Immature natural killer cell (primary cell): ENCODE data around the gene ABLIM2. TPM values are rescaled to one million over a fixed set of nuclear protein-coding genes. Genes with fewer than 3 reads are reported as not detected.
"Not testable (repeated sequence)": the region's sequence is repeated elsewhere in the genome, so short reads cannot be mapped to it uniquely, and the experiment has no call there.

Source experiments
- DNase-seq, 3 donors: peaks; one replicate each; pipeline ENCODE4 v3.0.0; 2022; ENCODE audit warnings: mixed read lengths in 1 of 3
- H3K27ac Mint-ChIP-seq, 6 donors: one replicate each; pipeline ENCODE4 v1.8.0; 2020; ENCODE audit warnings: mixed read lengths in 6 of 6, mild to moderate bottlenecking in 5 of 6, inconsistent platforms in 4 of 6, moderate library complexity in 3 of 6
- H3K27me3 Mint-ChIP-seq, 3 donors: one replicate each; pipeline ENCODE4 v1.8.0; 2020 to 2021; ENCODE audit warnings: low read depth in 3 of 3, mild to moderate bottlenecking in 3 of 3, mixed read lengths in 3 of 3, moderate library complexity in 3 of 3, inconsistent platforms in 1 of 3
- H3K36me3 Mint-ChIP-seq, 3 donors: one replicate each; pipeline ENCODE4 v1.8.0; 2020; ENCODE audit warnings: mixed read lengths in 3 of 3, inconsistent platforms in 2 of 3, mild to moderate bottlenecking in 2 of 3
- H3K4me1 Mint-ChIP-seq, 2 donors: one replicate each; pipeline ENCODE4 v1.8.0; 2020; ENCODE audit warnings: inconsistent platforms in 2 of 2, mild to moderate bottlenecking in 2 of 2, mixed read lengths in 2 of 2, moderate library complexity in 1 of 2
- H3K4me3 Mint-ChIP-seq, 5 donors: one replicate each; pipeline ENCODE4 v1.8.0; 2020; ENCODE audit warnings: mild to moderate bottlenecking in 5 of 5, mixed read lengths in 5 of 5, inconsistent platforms in 3 of 5, moderate library complexity in 3 of 5
- H3K9me3 Mint-ChIP-seq, 6 donors: one replicate each; pipeline ENCODE4 v1.8.0; 2020; ENCODE audit warnings: mild to moderate bottlenecking in 6 of 6, mixed read lengths in 6 of 6, inconsistent platforms in 4 of 6, moderate library complexity in 3 of 6
- polyA plus RNA-seq, 3 donors: library from polyadenylated mRNA; unstranded; fragments of 300-500 nt; fragmentation: Illumina TruSeq; gene quantifications; one replicate each; pipeline ENCODE4 v1.2.3, GENCODE V29; 2021

The ABLIM2 gene
- polyA plus RNA-seq, 3 donors from 2014 or later = 0.27 to 4.1 (median 0.43) TPM

DNA sequence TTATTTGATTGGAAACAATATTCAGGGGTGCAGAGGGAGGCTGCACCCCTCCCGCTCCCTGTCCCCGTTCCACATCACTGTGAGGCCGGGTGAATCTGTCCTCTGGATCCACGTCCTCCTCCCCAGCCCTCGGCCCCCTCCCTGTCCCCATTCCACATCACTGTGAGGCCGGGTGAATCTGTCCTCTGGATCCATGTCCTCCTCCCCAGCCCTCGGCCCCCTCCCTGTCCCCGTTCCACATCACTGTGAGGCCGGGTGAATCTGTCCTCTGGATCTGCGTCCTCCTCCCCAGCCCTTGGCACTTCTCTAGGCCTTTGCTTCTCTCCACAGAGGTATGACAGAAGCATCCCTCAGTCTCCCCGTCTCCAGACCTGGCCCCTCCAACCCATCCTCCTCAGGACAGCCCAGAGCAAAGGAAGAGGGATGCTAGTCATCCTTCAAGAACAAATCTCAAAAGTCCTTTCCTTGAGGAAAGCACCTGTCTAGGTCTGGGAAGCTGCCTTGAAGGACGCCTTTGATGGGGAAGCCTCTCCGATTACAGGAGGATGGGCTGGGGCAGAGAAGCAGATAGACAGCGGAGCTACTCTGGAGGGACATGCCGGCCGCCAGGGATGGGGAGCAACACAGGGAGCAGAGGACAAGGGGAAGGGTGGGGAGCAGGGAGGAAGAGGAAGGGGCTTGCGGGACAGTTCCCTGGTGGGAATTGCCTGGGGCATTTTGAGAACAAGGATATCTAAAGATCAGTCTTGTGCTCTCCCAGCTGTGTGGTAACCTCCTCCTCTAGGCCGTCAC, 208.1 kb downstream of the ABLIM2 start:
- no peak for DNase-seq
- H3K9me3 Mint-ChIP-seq = peaks cover 0 to 2% (median 0%) of the 10 kb centered on the region in 6 donors
- peaks cover 0 to 5% (median 0%) of the 10 kb centered on the region in 3 donors for H3K36me3 Mint-ChIP-seq
- H3K27me3 Mint-ChIP-seq = peaks cover 4 to 17% (median 6%) of the 10 kb centered on the region in 3 donors
- peaks cover 0 to 6% of the 10 kb centered on the region in 2 donors for H3K4me1 Mint-ChIP-seq
- H3K27ac Mint-ChIP-seq = no peak overlapping the region
- H3K4me3 Mint-ChIP-seq = no peak overlapping the region

DNA sequence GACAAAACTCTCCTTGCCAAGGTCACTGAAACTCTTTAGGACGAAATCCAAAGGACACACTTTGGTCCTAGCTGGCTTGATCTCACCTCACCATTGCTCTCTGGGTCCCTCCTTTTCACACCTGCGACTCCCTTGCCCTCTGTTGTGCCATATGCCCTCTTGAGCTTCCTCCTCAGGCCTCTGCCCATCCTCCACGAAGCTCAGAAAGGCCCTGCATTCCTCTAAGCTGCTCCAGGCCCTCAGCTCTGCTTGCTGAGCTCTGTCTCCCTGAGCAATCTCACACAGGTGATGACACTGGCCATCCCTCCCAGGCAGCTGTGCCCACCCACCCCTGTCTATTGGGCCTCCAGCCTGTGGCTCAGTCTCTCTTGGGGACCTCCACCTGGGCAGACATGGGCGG, 208.9 kb downstream of the ABLIM2 start:
- no peak for DNase-seq
- H3K4me3 Mint-ChIP-seq = peak overlapping the region in 1 of 5 donors; percentile 24
- H3K9me3 Mint-ChIP-seq = peaks cover 0 to 2% (median 0%) of the 10 kb centered on the region in 6 donors
- H3K36me3 Mint-ChIP-seq = peaks cover 0 to 5% (median 0%) of the 10 kb centered on the region in 3 donors
- H3K27me3 Mint-ChIP-seq = peaks cover 4 to 14% (median 6%) of the 10 kb centered on the region in 3 donors
- peaks cover 0 to 6% of the 10 kb centered on the region in 2 donors for H3K4me1 Mint-ChIP-seq
- no peak overlapping the region for H3K27ac Mint-ChIP-seq

DNA sequence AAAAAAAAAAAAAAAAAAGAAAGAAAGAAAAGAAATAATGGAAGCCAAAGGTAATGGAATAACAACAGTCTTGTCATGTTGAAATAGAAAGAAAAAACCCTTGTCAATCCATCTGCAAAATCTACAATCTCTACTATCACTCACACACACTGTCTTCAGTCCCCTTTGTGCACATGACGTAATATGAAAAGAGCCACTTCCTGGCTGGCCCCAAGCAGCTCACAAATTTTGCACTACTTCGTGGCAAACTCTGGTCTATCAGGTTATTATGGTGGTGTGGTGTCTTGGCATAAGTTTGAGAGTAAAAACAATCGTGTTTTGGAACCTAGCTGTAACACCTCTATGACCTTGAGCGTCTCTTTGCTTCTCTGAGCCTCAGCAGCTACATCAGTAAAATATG, 210.7 kb downstream of the ABLIM2 start:
- Mint-ChIP-seq H3K36me3 (peaks cover 0 to 5% (median 0%) of the 10 kb centered on the region in 3 donors), H3K27me3 (peaks cover 4 to 13% (median 6%) of the 10 kb centered on the region in 3 donors), H3K4me3 (peak overlapping the region in 1 of 5 donors; percentile 14), H3K27ac (peak overlapping the region in 2 of 6 donors; percentile 24 to 41), H3K9me3 (peaks cover 0 to 1% (median 0%) of the 10 kb centered on the region in 6 donors), H3K4me1 (peaks cover 0 to 6% of the 10 kb centered on the region in 2 donors)
- DNase-seq = peak in 1 of 3 donors; percentile 47

DNA sequence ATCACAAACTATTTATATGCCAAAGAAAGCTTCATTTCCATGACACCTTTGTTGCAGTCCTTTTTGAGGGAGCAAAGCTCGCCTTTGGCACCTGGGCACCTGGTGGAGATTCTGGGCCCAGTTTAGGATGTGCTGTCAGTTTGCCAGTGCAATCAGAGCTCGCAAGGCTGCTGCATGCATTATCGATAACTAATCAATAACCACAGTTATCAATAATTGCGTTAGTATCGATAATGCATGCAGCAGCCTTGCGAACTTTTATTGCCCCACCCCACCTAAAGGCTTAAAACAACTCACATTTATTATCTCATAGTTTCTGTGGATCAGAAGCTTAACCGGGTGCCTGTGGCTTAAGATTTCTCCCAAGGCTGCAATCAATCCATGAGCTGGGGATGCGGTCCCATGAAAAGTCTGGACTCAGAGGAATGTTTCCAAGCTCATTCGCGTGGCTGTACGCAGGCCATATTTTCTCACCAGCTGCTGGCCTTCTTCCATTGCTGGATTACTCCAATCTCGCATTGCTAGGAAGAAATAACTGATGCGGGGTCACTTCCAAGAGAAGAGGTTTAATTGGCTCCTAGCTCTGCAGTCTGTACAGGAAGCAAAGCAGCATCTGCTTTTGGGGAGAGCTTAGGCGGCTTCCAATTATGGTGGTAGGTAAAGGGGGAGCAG, 212.8 kb downstream of the ABLIM2 start:
- peaks cover under 1 to 16% (median 6%) of the 10 kb centered on the region in 3 donors for H3K27me3 Mint-ChIP-seq
- H3K9me3 Mint-ChIP-seq = no peaks in the 10 kb centered on the region
- no peaks in the 10 kb centered on the region for H3K36me3 Mint-ChIP-seq
- H3K4me1 Mint-ChIP-seq = peaks cover 0 to 6% of the 10 kb centered on the region in 2 donors
- H3K27ac Mint-ChIP-seq = no peak overlapping the region
- no peak overlapping the region for H3K4me3 Mint-ChIP-seq
- DNase-seq = no peak

DNA sequence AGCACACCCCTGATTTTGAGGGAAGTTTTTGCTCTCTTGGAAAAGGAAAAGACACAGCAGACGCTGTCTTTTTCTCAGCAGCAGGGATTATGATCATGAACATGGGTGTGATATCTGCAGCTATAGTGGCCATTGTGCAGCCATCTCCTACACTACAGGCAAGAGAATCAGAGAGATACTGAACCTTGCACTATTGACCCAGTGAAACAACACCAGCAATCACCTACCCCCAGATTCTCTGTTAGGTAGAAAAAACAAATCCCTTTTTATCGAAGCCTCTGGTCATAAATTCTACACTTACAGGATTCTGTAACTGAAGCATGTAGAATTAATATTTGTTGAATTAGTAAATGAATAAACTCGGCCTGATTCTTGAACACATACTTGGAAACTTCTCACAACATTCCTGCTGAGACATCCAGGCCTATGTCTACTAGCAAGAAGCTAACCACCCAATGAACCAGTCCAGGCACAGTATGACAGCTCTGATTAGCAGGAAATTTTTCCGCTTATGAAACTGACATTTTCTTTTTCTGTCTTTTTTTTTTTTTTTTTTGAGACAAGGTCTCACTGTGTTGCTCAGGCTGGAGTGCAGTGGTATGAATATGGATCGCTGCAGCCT, 213.9 kb downstream of the ABLIM2 start:
- DNase-seq = no peak
- no peaks in the 10 kb centered on the region for H3K36me3 Mint-ChIP-seq
- H3K27me3 Mint-ChIP-seq = peaks cover 2 to 16% (median 5%) of the 10 kb centered on the region in 3 donors
- peaks cover 0 to 8% of the 10 kb centered on the region in 2 donors for H3K4me1 Mint-ChIP-seq
- no peak overlapping the region for H3K4me3 Mint-ChIP-seq
- no peaks in the 10 kb centered on the region for H3K9me3 Mint-ChIP-seq
- no peak overlapping the region for H3K27ac Mint-ChIP-seq

DNA sequence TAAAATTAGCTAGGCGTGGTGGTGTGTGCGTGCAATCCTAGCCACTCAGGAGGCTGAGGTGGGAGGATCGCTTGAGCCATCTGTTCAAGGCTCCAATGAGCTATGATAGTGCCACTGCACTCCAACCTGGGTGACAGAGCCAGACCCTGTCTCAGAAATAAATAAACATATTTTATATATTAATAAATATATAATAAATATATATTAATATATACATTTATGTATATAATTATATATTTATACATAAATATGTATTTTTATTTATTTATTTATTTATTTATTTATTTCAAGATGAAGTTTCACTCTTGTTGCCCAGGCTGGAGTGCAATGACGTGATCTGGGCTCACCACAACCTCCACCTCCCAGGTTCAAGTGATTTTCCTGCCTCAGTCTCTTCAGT, 214.9 kb downstream of the ABLIM2 start:
- DNase-seq, H3K4me1 Mint-ChIP-seq, H3K4me3 Mint-ChIP-seq, H3K27ac Mint-ChIP-seq, H3K9me3 Mint-ChIP-seq, H3K36me3 Mint-ChIP-seq: not testable (repeated sequence)
- H3K27me3 Mint-ChIP-seq = peaks cover 2 to 11% (median 4%) of the 10 kb centered on the region in 3 donors

DNA sequence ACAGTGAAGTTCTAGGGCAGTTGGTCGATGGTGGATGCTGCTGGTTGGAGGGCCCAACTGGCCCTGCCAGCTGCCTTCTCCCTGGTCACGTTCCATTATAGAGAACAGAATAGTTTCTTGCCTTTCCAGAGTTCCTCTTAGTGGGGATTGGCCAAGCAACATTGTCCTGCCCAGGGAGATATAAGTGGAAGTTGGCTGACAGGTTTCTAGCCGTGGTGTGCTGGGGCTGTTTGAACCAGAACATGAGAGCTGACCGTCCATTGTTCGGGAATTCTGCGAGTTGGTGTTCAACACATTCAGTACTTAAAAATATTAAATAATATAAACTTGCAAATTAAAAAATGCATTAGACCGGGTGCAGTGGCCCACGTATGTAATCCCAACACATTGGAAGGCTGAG, 215.4 kb downstream of the ABLIM2 start:
- no peak overlapping the region for H3K27ac Mint-ChIP-seq
- H3K4me3 Mint-ChIP-seq = no peak overlapping the region
- no peak for DNase-seq
- no peaks in the 10 kb centered on the region for H3K36me3 Mint-ChIP-seq
- peaks cover 4 to 10% of the 10 kb centered on the region in 2 donors for H3K4me1 Mint-ChIP-seq
- peaks cover 2 to 13% (median 7%) of the 10 kb centered on the region in 3 donors for H3K27me3 Mint-ChIP-seq
- no peaks in the 10 kb centered on the region for H3K9me3 Mint-ChIP-seq

DNA sequence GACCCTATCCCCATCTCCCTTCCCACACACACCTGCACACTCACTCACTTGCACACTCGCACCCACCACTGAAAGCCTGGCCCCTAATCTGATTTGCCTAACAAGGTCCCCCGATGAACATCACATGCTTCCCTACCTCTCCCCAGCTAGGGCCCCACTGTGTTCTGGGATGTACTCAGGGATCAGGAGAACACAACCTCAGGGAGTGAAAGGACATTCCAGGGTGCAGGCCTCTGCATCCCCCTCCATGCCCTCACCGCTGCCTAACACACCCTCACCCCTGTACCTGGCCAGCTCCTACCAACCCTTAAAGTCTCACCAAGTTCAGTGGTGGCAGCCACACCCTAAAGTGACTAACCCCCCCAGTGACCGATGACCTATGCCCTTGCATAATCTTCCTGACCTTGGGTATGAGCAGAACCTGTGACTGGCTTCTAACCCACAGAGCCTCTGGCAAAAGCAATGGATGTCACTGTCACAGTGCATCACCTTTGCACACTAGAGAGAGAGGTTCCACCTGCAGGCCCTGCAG, 216.6 kb downstream of the ABLIM2 start:
- peaks cover 11 to 13% of the 10 kb centered on the region in 2 donors for H3K4me1 Mint-ChIP-seq
- no peak overlapping the region for H3K4me3 Mint-ChIP-seq
- H3K27ac Mint-ChIP-seq = peak overlapping the region in 1 of 6 donors; percentile 3
- H3K27me3 Mint-ChIP-seq = peaks cover 5 to 15% (median 6%) of the 10 kb centered on the region in 3 donors
- H3K9me3 Mint-ChIP-seq = no peaks in the 10 kb centered on the region
- no peaks in the 10 kb centered on the region for H3K36me3 Mint-ChIP-seq
- no peak for DNase-seq

DNA sequence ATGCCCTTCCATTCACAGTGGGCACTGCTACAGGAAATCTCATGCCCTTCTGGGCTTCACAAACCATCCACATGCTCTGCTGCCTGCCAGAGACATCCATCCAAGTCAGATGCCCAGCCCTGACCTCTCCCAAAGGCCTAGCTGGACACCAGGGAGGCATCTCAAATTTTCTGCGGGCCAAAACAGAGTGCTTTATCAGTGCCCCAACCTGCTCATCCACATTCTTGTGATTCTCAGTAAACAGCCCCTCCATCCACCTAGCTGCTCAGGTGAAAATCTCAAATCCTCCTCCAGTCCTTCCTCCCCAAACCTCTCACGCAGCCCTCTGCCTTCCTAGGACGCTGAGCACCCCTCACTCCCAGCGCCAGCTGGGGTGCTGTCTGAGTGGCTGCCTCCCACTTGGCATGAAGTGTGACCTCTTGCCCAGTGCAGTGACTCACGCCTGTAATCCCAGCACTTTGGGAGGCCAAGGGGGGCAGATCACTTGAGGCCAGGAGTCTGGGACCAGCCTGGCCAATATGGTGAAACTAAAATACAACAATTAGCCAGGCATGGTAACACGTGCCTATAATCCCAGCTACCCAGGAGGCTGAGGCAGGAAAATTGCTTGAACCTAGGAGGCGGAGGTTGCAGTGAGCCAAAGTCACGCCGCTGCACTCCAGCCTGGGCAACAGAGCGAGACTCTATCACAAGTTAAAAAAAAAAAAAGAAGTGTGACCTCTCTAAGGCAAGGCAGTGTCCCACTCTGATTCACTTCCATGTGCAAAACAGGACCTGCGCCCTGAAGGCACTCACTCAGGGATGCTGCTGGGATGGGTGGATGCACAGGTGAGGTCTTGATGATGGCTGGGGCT, 217.3 kb downstream of the ABLIM2 start:
- no peak for DNase-seq
- H3K27me3 Mint-ChIP-seq = peaks cover 5 to 15% (median 6%) of the 10 kb centered on the region in 3 donors
- no peaks in the 10 kb centered on the region for H3K9me3 Mint-ChIP-seq
- H3K4me3 Mint-ChIP-seq = peak overlapping the region; percentile 24 to 61 (median 44)
- H3K36me3 Mint-ChIP-seq = no peaks in the 10 kb centered on the region
- peak overlapping the region in 1 of 6 donors; percentile 46 for H3K27ac Mint-ChIP-seq
- peaks cover 11 to 13% of the 10 kb centered on the region in 2 donors for H3K4me1 Mint-ChIP-seq

DNA sequence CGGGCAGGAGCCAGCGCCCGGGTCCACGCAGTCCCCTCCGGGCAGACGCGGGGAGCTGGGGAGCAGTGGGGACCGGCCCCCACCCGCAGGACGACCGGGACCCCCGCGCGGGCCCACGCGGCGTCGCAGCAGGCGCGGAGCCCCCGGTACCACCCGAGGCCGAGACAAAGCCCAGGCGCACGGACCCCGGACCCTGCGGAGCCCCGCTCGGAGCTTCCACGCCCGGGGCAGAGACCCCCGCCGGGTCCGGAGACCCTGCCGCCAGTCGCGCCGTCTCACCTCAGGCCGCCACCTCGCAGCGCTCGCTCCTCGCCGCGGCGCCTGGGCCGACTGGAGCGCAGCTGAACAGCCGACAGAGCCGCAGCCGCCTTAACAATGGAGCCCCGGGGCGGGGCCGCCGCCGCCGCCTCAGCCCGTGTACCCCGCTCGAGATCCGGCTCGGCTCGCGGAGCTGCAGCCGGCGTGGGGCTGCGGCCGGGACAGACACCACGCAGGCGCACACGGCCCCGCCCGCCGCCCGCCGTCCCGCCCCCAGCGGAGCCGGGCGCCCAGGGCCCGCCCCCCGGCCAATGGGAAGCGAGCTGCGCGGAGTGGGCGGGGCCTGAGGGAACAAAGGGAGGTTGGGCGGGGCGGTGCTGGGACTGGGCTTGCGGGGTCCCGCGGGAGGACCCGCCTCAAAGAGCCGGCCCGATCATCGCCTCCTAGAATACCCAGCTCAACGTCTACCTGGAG, 219.1 kb downstream of the ABLIM2 start, which contains the start of gene AFAP1:
AFAP1 (minus strand) TSS at position 485 of the 732 bp plus-strand sequence. CDS start 67,783 bp downstream, outside the sequence.
- peaks cover 5 to 10% (median 6%) of the 10 kb centered on the region in 3 donors for H3K27me3 Mint-ChIP-seq

DNA sequence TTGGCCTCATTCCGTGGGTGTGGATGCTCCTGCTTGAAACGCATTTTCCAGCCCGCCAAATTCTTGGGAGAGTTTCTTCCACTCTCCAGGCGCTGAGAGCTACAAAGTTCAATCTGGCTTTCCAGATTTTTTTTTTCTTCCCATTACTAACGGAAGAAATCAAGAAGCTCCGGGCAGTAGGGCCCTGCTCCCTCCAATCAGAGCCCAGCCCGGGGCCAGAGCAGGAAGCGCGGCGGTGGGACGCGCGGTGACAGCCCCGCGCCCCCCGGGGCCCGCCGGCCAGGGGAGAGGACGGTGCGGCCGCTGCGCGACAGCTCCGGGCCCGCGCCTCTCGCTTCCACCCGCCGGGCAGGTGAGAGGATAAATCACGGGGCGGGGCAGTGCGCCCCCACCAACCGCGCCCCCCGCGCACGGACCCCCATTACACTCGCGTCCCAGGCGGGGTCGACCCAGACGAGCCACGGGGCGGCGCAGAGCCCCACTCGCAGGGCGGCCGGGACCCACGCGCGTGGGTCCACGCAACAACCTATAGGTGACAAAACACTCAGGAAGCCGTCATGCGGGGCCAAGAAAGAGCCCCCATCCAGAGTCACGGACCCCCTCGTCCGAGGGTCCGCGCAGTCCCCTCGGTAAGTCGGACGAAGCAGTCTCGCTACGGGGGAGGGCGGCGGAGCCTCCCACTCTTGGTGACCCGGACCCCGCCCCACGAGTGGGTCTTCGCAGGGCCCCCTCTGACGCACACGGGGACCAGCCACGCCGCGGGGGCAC, 219.8 kb downstream of the ABLIM2 start:
- Mint-ChIP-seq H3K27ac (peak overlapping the region in 4 of 6 donors; percentile 18 to 75 (median 56)), H3K9me3 (no peaks in the 10 kb centered on the region), H3K27me3 (peaks cover 5 to 12% (median 9%) of the 10 kb centered on the region in 3 donors)

More for the DNA sequence above, 219.1 kb downstream of the ABLIM2 start, which contains the start of gene AFAP1:
- Mint-ChIP-seq H3K9me3 (no peaks in the 10 kb centered on the region), H3K36me3 (no peaks in the 10 kb centered on the region), H3K4me3 (peak within 1 kb of the TSS; percentile 48 to 64 (median 60)), H3K4me1 (peaks cover 11 to 13% of the 10 kb centered on the region in 2 donors), H3K27ac (no peak within 1 kb of the TSS)
- DNase-seq = peak; percentile 87 to 91 (median 89)

More for the DNA sequence above, 219.8 kb downstream of the ABLIM2 start:
- no peaks in the 10 kb centered on the region for H3K36me3 Mint-ChIP-seq
- peak in 1 of 3 donors; percentile 17 for DNase-seq
- H3K4me3 Mint-ChIP-seq = peak overlapping the region; percentile 69 to 81 (median 76)
- peaks cover 11 to 13% of the 10 kb centered on the region in 2 donors for H3K4me1 Mint-ChIP-seq
